IgD-negative memory B cell (primary cell): ENCODE data around the gene RERG. TPM values are rescaled to one million over a fixed set of nuclear protein-coding genes. Genes with fewer than 3 reads are reported as not detected.
"Not testable (repeated sequence)": the region's sequence is repeated elsewhere in the genome, so short reads cannot be mapped to it uniquely, and the experiment has no call there.

Experiments used
- H3K27ac Mint-ChIP-seq, 3 donors: one replicate each; pipeline ENCODE4 v1.8.0; 2020 to 2022; ENCODE audit warnings: mild to moderate bottlenecking in 3 of 3, mixed read lengths in 3 of 3, moderate library complexity in 1 of 3
- H3K27me3 Mint-ChIP-seq: one replicate; pipeline ENCODE4 v1.8.0; 2021; ENCODE audit warnings: mixed read lengths
- H3K36me3 Mint-ChIP-seq: one replicate; pipeline ENCODE4 v1.8.0; 2020; ENCODE audit warnings: mild to moderate bottlenecking, mixed read lengths
- H3K4me1 Mint-ChIP-seq, 3 donors: one replicate each; pipeline ENCODE4 v1.8.0; 2020 to 2022; ENCODE audit warnings: mixed read lengths in 3 of 3, mild to moderate bottlenecking in 1 of 3
- H3K4me3 Mint-ChIP-seq, 4 donors: one replicate each; pipeline ENCODE4 v1.8.0; 2020 to 2022; ENCODE audit warnings: mild to moderate bottlenecking in 4 of 4, mixed read lengths in 4 of 4, moderate library complexity in 3 of 4
- H3K9me3 Mint-ChIP-seq, 3 donors: one replicate each; pipeline ENCODE4 v1.8.0; 2020 to 2021; ENCODE audit warnings: mixed read lengths in 3 of 3, mild to moderate bottlenecking in 1 of 3
- polyA plus RNA-seq: library from polyadenylated mRNA; unstranded; fragments of 300-500 nt; fragmentation: Illumina TruSeq; gene quantifications from one replicate; pipeline ENCODE4 v1.2.3, GENCODE V29; 2021

Gene RERG
- polyA plus RNA-seq, 1 donor from 2014 or later: not detected

DNA sequence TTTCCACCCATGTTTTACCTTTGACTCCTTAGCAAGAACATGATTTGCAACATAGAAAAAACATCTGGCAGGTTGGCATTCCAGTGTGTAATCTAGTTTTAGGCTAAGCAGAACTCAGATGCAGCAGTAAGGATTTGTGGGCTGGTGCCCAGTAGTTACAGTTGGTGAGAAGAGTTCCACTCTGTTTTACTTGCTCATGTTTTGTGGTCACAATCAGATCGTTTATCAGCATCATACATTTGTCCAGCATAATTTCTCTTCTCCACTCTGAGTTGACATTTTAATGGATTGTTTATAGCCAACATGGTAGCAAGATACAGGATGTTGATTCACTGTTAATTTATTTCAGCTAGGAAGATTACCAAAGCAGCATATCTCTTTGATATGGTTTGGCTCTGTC lies 128.4 kb downstream of the RERG start:
- H3K4me1 Mint-ChIP-seq: peaks cover 0 to 2% (median 0%) of the 10 kb centered on the region in 3 donors
- peaks cover 4% of the 10 kb centered on the region for H3K27me3 Mint-ChIP-seq
- no peak overlapping the region for H3K4me3 Mint-ChIP-seq
- peaks cover 0 to 3% (median 0%) of the 10 kb centered on the region in 3 donors for H3K9me3 Mint-ChIP-seq
- no peaks in the 10 kb centered on the region for H3K36me3 Mint-ChIP-seq
- H3K27ac Mint-ChIP-seq: no peak overlapping the region

DNA sequence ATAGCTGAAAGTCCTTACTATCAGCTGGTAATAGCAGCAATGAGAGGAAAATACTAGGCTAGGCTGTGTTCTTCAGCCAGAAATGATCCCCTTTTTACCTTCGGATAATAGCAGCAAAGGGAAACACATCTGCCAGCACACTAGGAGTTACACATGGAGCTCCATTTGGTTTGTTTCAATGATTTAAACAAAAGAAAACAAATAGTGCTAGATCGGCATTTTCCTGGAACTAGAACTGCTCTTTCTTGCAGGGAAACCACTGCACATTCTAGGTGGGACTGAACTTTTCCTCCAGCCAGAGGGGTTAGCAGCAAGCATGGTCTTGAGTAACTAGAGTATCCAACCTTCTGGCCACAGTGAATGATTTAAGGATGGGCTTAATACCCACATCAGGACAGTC lies 130.8 kb downstream of the RERG start:
- H3K9me3 Mint-ChIP-seq: no peaks in the 10 kb centered on the region
- peaks cover 0 to 3% (median 0%) of the 10 kb centered on the region in 3 donors for H3K4me1 Mint-ChIP-seq
- H3K27ac Mint-ChIP-seq: no peak overlapping the region
- H3K4me3 Mint-ChIP-seq: no peak overlapping the region
- no peaks in the 10 kb centered on the region for H3K36me3 Mint-ChIP-seq
- H3K27me3 Mint-ChIP-seq: peaks cover 4% of the 10 kb centered on the region

DNA sequence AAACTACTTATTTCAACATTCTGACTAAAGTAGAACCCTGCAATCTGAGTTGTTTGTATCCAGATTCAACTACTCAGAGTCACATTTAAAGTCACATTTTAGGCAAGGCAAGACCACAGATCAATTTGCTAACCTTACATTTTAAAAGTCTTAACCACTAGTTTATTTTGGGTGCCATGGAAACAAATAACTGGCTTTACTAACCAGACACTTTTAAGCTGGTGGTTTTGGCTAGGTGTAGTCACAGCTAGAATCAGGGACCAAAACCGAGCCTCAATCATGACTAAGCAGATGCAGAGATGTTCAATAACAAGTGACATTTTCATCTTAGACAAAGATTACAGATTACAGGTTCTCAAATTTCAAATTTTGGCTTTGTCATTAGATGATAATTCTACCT lies 133.1 kb downstream of the RERG start:
- H3K9me3 Mint-ChIP-seq: no peaks in the 10 kb centered on the region
- no peak overlapping the region for H3K27ac Mint-ChIP-seq
- no peak overlapping the region for H3K4me3 Mint-ChIP-seq
- H3K27me3 Mint-ChIP-seq: peaks cover 6% of the 10 kb centered on the region
- H3K4me1 Mint-ChIP-seq: peaks cover 0 to 3% (median 0%) of the 10 kb centered on the region in 3 donors
- H3K36me3 Mint-ChIP-seq: no peaks in the 10 kb centered on the region

DNA sequence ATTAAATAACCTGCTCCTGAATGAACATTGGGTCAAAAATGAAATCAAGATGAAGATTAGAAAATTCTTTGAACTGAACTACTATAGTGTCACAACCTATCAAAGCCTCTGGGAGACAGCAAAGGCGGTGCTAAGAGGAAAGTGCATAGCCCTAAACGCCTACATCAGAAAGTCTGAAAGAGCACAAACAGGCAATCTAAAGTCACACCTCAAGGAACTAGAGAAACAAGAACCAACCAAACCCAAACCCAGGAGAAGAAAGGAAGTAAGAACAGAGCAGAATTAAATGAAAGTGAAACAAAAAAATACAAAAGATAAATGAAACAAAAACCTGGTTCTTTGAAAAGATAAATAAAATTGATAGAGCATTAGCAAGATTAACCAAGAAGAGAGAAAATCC lies 143.5 kb downstream of the RERG start:
- not testable (repeated sequence) for H3K27me3 Mint-ChIP-seq, H3K9me3 Mint-ChIP-seq, H3K36me3 Mint-ChIP-seq
- Mint-ChIP-seq H3K27ac (peak overlapping the region in 2 of 3 donors; percentile 24 to 48), H3K4me1 (peaks cover 8 to 12% (median 9%) of the 10 kb centered on the region in 3 donors), H3K4me3 (peak overlapping the region in 3 of 4 donors; percentile 22 to 61 (median 24))

DNA sequence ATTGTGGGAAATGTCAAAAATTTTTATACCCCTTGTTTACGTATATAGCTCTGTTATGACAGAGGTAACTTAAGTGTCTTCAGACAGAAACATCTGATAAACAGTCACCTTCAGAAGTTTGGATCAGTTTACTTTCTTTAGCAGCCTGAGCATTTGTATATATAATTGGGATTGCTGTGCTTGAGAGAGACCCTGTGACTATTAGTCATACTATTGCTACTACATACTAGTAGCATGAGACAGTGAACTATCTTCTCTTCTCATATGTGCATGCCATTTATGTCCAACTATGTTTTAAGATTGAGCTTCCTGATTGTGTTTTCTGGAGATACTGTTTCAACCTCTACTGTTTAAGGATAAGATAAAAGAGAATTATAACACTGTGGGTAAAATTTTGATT lies 146.9 kb downstream of the RERG start:
- H3K27ac Mint-ChIP-seq: no peak overlapping the region
- peaks cover 0 to 5% (median 2%) of the 10 kb centered on the region in 3 donors for H3K9me3 Mint-ChIP-seq
- H3K4me3 Mint-ChIP-seq: no peak overlapping the region
- peaks cover 4% of the 10 kb centered on the region for H3K36me3 Mint-ChIP-seq
- H3K4me1 Mint-ChIP-seq: peaks cover 8 to 12% (median 9%) of the 10 kb centered on the region in 3 donors
- peaks cover 4% of the 10 kb centered on the region for H3K27me3 Mint-ChIP-seq

DNA sequence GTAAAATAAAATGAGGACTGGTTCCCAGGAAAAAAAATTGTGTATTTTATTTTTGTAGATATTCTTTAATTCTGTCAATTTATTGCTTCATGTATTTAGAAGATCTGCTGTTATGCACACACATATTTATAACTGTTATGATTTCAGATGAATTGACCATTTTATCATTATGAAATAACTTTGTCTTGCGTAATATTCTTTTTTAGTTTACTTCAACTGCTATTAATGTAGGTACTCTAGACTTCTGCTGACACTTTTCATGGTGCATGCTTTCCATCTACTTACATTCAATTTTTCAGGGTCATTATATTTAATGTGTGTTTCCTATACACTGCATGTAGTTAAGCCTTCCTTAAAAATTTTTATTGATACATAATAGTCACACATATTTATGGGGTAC lies 162.1 kb downstream of the RERG start:
- Mint-ChIP-seq H3K36me3 (peaks cover 4% of the 10 kb centered on the region), H3K9me3 (peaks cover 0 to 9% (median 2%) of the 10 kb centered on the region in 3 donors), H3K27me3 (no peaks in the 10 kb centered on the region), H3K27ac (no peak overlapping the region), H3K4me1 (no peaks in the 10 kb centered on the region), H3K4me3 (no peak overlapping the region)

Other genes with a start within 250 kb of the RERG start
- not detected for gene PDE6H, start 248.4 kb downstream of the RERG start, polyA plus RNA-seq
- gene PTPRO, start 101.1 kb upstream of the RERG start, polyA plus RNA-seq: 9.4 TPM